ENCODE results near the gene SH2D1A. TPM values are rescaled to one million over a fixed set of nuclear protein-coding genes. Genes with fewer than 3 reads are reported as not detected.
"Not testable (repeated sequence)": the region's sequence is repeated elsewhere in the genome, so short reads cannot be mapped to it uniquely, and the experiment has no call there.

The SH2D1A gene
- total and polyA plus RNA-seq, 2 of the 4 experiments (the other 2 are of a cell fraction), result not detected

DNA sequence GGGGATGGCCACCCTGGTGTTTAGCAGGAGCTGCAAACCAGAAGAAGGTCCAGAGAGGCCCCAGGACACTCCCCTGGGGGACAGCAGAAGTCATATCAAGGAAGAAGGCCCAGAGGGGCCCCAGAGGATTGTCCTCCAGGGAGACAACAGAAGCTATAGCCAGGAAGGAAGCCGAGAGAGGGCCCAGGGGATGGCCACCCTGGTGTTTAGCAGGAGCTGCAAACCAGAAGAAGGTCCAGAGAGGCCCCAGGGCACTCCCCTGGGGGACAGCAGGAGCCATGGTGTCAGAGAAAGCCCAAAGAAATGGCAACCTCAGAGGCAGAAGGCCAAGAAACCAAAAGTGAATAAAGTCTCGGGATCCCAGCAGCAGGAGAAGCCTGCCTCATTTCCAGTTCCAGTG lies 11.8 kb upstream of the SH2D1A start:
- H3K56ac ChIP-seq (ENCODE audit: extremely low read depth, insufficient read depth, low read length); H2BK5ac ChIP-seq (ENCODE audit: low read depth, low read length, poor library complexity, severe bottlenecking); dilution Hi-C loops (cut with HindIII; ENCODE audit: low sequenced_read_pairs, unreplicated experiment); H3K27ac ChIP-seq (ENCODE audit: insufficient read depth, low read length); H3K79me1 ChIP-seq (ENCODE audit: low read depth in 1 of 2, low read length in 2 of 2); H2BK20ac ChIP-seq (ENCODE audit: low read depth, low read length); H2AK9ac ChIP-seq (replicated peaks; ENCODE audit: low read depth, low read length, poor library complexity); H3K23ac ChIP-seq (ENCODE audit: low read depth, low read length); H3K4me1 ChIP-seq (ENCODE audit: control insufficient read depth, insufficient read depth, low read length); H2AK5ac ChIP-seq (ENCODE audit: low read depth, low read length); intact Hi-C loops (cut with micrococcal nuclease); H3K18ac ChIP-seq (ENCODE audit: low read depth, low read length); ATAC-seq (ENCODE audit: low read depth); H4K91ac ChIP-seq (ENCODE audit: insufficient read depth, low read depth, low read length); in situ Hi-C loops (cut with MboI; ENCODE audit: low sequenced_read_pairs); BruUV-seq (replicated peaks); H3K4ac ChIP-seq (ENCODE audit: low read depth, low read length); H3K4me3 ChIP-seq (ENCODE audit: insufficient read depth, low read depth, low read length); H4K20me1 ChIP-seq (ENCODE audit: insufficient read depth, low read length); H3K4me2 ChIP-seq (ENCODE audit: low read depth, low read length); H4K5ac ChIP-seq (ENCODE audit: low read depth, low read length); H3K14ac ChIP-seq (replicated peaks; ENCODE audit: low read depth, low read length); H3K9ac ChIP-seq (ENCODE audit: low read depth, low read length); H3K36me3 ChIP-seq (ENCODE audit: control insufficient read depth, insufficient read depth, low read length); H2AFZ ChIP-seq (replicated peaks; ENCODE audit: low read length, poor library complexity); POLR2A ChIA-PET (ENCODE audit: unreplicated experiment); H3K27me3 ChIP-seq (ENCODE audit: control insufficient read depth, insufficient read depth, low read length); H4K8ac ChIP-seq (ENCODE audit: low read depth in 2 of 2, low read length in 2 of 2); H3K9me1 ChIP-seq (ENCODE audit: insufficient read depth, low read length); DNase-seq; H2BK120ac ChIP-seq (ENCODE audit: low read depth, low read length); CTCF ChIA-PET; H3K9me3 ChIP-seq (ENCODE audit: control insufficient read depth, insufficient read depth, low read length); H2BK15ac ChIP-seq (ENCODE audit: low read depth, low read length): not testable (repeated sequence)
- WGBS, 2 experiments (ENCODE audit: extremely low coverage in 2 of 2, insufficient read length in 1 of 2), result 41% methylated on average over 2 of the region's 2 CpGs; no CpG with 5 or more reads in 1 of the 2 experiments
